Peyer's patch (tissue), 4 donors: ENCODE data around the gene F13A1.

Source experiments
- CTCF ChIP-seq, 6 experiments: fragments of 450-650 bp in 4 of 6; fragments of 200-600 bp in 2 of 6; sonication (generic) in 1 of 6; IDR thresholded peaks; one replicate each; pipeline ENCODE4 v1.5.1; 2017 to 2019; ENCODE audit warnings: antibody characterized with exemption in 6 of 6, mild to moderate bottlenecking in 3 of 6, moderate library complexity in 1 of 6
- POLR2A ChIP-seq, 2 donors: fragments of 450-650 bp; IDR thresholded peaks; one replicate each; pipeline ENCODE4 v1.5.1; 2017; ENCODE audit warnings: antibody characterized with exemption in 2 of 2, mild to moderate bottlenecking in 2 of 2, moderate library complexity in 2 of 2

- TF ChIP-seq CTCF (IDR thresholded peaks at IDR 0.05), result no peak
- TF ChIP-seq POLR2A (IDR thresholded peaks at IDR 0.05), result no peak
These were observed 36.1 kb downstream of the F13A1 start for GRCh38 chr6:6284221-6284966.
